Measurements from ENCODE around the gene ATXN2. TPM values are rescaled to one million over a fixed set of nuclear protein-coding genes. Genes with fewer than 3 reads are reported as not detected.

Gene ATXN2
- total and polyA plus RNA-seq, 2 of the 4 experiments (the other 2 are of a cell fraction): 12.4 to 66.5 TPM

GRCh38 chr12:111580119-111580425 is 19.0 kb downstream of the ATXN2 start:
- H3K27me3 ChIP-seq (ENCODE audit: control insufficient read depth, insufficient read depth, low read length): no peaks in the 10 kb centered on the region
- H3K9me1 ChIP-seq (ENCODE audit: insufficient read depth, low read length): peaks cover 41% of the 10 kb centered on the region
- no peak overlapping the region for H4K5ac ChIP-seq (ENCODE audit: low read depth, low read length)
- no peak overlapping the region for H2BK5ac ChIP-seq (ENCODE audit: low read depth, low read length, poor library complexity, severe bottlenecking)
- no peak overlapping the region for H3K4me2 ChIP-seq (ENCODE audit: low read depth, low read length)
- peaks cover 11 to 82% of the 10 kb centered on the region in 2 experiments for H3K79me1 ChIP-seq (ENCODE audit: low read depth in 1 of 2, low read length in 2 of 2)
- H4K20me1 ChIP-seq (ENCODE audit: insufficient read depth, low read length): peaks cover 98% of the 10 kb centered on the region
- ATAC-seq (ENCODE audit: low read depth) (no peak), DNase-seq (no peak)
- H2AFZ ChIP-seq (replicated peaks; ENCODE audit: low read length, poor library complexity): no peak overlapping the region
- CTCF ChIA-PET: no interaction called here
- POLR2A ChIA-PET (ENCODE audit: unreplicated experiment): no interaction called here
- no peak for TF ChIP-seq BHLHE40 (IDR thresholded peaks at IDR 0.05; ENCODE audit: low read depth, low read length)
- TF ChIP-seq RAD21 (IDR thresholded peaks at IDR 0.05; ENCODE audit: low read length): no peak
- TF ChIP-seq CTCF (conservative IDR thresholded peaks at IDR 0.05; ENCODE audit: low read depth, low read length): no peak
- no peak for TF ChIP-seq RCOR1 (IDR thresholded peaks at IDR 0.05; ENCODE audit: insufficient replicate concordance, low read length)
- TF ChIP-seq NFE2L2 (IDR thresholded peaks at IDR 0.05; ENCODE audit: low read depth, low read length): no peak
- no peak for TF ChIP-seq RFX5 (IDR thresholded peaks at IDR 0.05; ENCODE audit: low read depth, low read length)
- no peak for TF ChIP-seq MAFK (IDR thresholded peaks at IDR 0.05; ENCODE audit: low read depth, low read length)
- no CpG with 5 or more reads among the region's 3 CpGs for WGBS, 2 experiments (ENCODE audit: extremely low coverage in 2 of 2, insufficient read length in 1 of 2)
- H4K91ac ChIP-seq (ENCODE audit: insufficient read depth, low read depth, low read length): no peak overlapping the region
- H3K27ac ChIP-seq (ENCODE audit: insufficient read depth, low read length): peak overlapping the region; percentile 33; the same call in 1 of the 2 replicates
- no peak overlapping the region for H2AK5ac ChIP-seq (ENCODE audit: low read depth, low read length)
- H2BK15ac ChIP-seq (ENCODE audit: low read depth, low read length): no peak overlapping the region
- no peak overlapping the region for H3K4me3 ChIP-seq (ENCODE audit: insufficient read depth, low read depth, low read length)
- intact Hi-C loops (cut with micrococcal nuclease): no loop called here
- no peak overlapping the region for H3K23ac ChIP-seq (ENCODE audit: low read depth, low read length)
- no TSS peak for BruUV-seq (replicated peaks)
- no peak overlapping the region for H2BK120ac ChIP-seq (ENCODE audit: low read depth, low read length)
- H3K14ac ChIP-seq (replicated peaks; ENCODE audit: low read depth, low read length): no peak overlapping the region
- H2AK9ac ChIP-seq (replicated peaks; ENCODE audit: low read depth, low read length, poor library complexity): no peak overlapping the region
- no peak overlapping the region for H3K4ac ChIP-seq (ENCODE audit: low read depth, low read length)
- H2BK20ac ChIP-seq (ENCODE audit: low read depth, low read length): no peak overlapping the region
- no peak overlapping the region for H3K56ac ChIP-seq (ENCODE audit: extremely low read depth, insufficient read depth, low read length)
- H3K36me3 ChIP-seq (ENCODE audit: control insufficient read depth, insufficient read depth, low read length): peaks cover 4% of the 10 kb centered on the region
- no peak overlapping the region for H4K8ac ChIP-seq (ENCODE audit: low read depth in 2 of 2, low read length in 2 of 2)
- H3K9ac ChIP-seq (ENCODE audit: low read depth, low read length): no peak overlapping the region
- no peak overlapping the region for H3K18ac ChIP-seq (ENCODE audit: low read depth, low read length)
- no peaks in the 10 kb centered on the region for H3K9me3 ChIP-seq (ENCODE audit: control insufficient read depth, insufficient read depth, low read length)
- H3K4me1 ChIP-seq (ENCODE audit: control insufficient read depth, insufficient read depth, low read length): peaks cover 14% of the 10 kb centered on the region
- in situ Hi-C loops (cut with MboI; ENCODE audit: low sequenced_read_pairs): no loop called here
- dilution Hi-C loops (cut with HindIII; ENCODE audit: low sequenced_read_pairs, unreplicated experiment): no loop called here
